GM21528 (cell line): ENCODE data around the gene CFAP92.

ENCODE experiments used
- ATAC-seq: cut with Tn5 transposase; IDR thresholded peaks from one replicate; pipeline ENCODE4 v1.9.1; 2021; ENCODE audit warnings: mild to moderate bottlenecking, moderate library complexity; ENCODE audit not compliant: unreplicated experiment, low FRiP score

CFAP92 gene

DNA sequence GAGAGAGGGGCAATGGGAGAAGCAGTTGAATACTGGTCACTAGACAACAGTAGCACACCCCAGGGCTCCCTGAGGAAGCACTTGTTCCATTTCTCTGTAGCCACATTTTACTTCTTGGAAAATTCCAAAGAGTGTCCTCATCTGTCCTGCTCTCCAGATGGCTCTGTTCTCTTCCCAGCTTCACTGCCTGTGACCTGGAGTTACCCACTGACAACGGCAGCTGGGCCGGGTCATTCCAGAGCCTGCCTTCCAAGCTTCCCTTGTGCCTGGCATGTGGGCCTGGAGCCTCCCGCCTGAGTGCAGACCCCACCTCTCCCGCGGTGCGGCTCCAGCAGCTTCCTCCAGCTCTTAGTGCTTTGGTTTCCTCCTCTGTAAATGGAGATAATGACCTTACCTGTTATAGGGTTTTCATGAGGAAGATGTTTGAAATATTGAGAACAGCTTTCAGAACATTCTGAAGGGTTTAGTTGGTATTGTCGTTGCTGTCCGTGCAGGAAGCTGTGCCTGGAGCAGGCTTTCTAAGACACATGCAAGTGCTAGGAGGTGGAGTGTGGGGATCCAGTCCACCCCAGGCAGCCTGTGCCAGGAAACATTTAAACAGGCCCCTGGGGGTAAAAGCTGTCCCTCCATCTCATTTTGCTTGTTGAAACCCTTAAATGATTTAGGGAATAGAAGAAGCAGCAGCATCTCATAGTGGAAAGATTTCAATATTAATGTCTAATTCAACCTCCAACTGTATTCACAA is 32.0 kb upstream of the CFAP92 start:
- ATAC-seq: no peak

DNA sequence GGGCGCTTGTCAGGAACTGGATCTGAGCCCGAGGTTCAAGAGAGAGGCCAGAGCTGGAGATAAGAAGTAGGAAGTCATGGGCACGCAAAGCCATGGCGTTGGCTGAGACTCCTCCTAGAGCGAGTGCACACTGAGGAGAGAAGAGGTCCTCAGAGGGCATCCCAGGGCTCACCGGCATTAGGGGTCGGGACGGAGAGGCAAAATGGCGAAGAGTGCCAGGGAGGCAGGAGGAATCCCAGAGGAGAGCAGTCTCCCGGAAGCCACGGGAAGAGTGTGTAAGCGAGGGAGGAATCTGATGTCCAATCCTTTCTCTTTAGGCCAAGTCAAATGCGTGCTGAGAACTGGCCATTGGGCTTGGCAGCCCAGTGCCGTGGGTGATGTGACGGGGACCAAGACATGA is 31.2 kb upstream of the CFAP92 start:
- no peak for ATAC-seq

DNA sequence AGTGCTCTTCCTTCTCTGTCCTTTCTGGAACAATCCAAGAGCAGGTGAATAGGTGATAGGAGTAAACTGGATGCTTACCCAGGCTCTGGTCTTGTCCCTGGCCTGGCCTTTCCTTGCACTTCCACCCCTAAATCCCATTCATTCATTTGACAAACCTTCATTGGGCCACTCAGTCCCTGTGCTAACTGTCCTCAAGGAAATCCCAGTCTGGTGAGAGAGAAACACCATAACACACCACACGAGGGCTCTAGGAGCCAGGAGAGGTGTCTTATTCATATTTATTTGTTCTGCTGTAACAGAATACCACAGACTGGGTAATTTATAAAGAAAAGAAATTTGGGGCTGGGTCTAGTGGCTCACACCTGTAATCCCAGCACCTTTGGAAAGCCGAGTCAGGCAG is 30.0 kb upstream of the CFAP92 start:
- no peak for ATAC-seq

DNA sequence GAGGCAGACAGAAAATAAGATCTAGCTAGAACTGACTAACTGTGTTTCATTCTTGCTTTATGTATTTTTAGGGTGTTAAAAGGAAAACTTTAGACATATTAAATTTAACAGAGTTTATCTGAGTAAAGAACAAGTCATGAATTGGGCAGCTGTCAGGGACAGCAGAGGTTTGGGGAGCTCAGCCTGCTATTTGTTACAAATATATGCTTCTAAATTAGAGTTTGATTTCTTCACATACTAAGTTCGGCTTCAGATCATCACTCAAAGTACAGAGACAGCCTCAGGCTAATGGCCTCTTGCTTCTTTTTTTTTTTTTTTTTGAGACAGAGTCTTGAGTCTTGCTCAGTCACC is 29.1 kb upstream of the CFAP92 start:
- ATAC-seq: no peak

DNA sequence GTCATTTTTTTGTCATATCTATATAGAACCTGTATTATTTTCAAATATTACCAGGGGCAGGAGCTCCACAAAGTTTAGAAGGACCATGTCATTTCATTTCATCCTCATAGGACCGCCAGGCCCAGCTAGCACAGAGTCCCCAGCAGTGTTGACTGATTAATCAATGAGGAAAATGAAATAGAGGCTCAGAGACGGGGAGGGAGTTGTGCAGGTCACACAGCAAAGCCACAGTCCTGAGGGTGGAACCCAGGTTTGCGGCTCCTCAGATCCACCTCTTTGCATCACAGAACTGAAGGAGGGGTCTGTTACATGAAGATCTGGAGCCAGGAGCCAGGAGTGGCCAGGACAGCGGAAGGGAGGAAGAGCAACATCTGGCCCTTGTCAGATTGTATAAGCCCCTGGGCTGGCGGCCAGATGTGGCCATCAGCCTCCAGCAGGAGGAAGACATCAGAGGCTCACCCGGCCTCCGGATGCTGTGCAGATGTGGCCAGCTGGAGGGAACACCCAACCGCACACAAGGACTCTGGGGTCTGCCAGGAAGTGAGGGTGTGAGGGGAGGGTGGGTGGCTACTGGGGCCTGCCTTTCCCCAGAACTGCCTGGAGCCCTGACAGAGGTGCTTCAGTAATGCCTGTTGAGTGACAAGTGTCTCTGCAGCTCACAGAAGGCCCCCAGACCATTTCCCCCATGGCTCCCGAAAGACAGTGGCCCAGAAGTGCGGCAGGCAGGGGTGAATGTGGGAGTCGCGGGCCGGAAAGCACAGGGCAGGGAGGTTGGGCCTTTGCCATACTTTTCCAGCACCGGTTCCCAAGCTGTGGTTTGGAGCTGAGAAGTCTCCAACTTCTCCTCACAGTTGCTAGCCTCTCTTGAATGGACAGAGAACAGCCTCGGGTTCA is 28.5 kb upstream of the CFAP92 start:
- no peak for ATAC-seq

DNA sequence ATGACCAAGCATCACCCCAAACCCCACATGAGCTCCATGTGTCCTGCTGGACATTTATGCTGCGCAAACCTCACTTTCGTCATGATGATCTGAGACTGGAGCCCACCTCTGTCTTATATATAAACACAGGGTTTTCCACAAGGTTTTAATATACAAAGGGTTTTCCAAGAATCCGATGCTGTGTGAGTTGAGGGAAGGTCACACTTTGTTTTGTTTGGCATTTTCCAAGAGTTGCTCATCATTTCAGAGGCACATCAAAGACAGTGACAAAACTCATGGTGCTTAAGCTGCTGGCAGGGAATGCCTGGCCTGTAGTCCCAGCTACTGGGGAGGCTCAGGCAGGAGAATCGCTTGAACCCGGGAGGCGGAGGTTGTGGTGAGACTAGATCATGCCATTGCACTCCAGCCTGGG is 27.3 kb upstream of the CFAP92 start:
- ATAC-seq: no peak

DNA sequence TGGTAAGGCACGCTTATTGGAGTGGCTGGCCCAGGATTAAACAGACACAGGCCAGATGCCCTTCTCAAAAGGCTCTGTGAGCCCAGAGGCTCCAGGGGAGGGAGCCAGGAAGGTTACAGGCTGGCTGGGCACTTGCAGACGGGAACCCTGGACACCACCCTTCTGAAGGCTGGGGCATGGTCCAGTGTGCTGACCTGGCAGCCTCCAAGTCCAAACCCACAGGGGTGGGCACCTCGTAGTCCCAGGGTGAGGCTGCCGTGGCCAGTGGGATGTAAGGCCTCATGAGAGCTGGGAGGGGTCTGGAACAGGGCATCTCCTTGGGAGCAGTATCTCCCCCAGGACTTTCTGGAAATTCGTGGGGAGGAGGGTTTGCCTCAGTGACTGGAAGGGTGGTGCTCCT is 26.8 kb upstream of the CFAP92 start:
- ATAC-seq: no peak

DNA sequence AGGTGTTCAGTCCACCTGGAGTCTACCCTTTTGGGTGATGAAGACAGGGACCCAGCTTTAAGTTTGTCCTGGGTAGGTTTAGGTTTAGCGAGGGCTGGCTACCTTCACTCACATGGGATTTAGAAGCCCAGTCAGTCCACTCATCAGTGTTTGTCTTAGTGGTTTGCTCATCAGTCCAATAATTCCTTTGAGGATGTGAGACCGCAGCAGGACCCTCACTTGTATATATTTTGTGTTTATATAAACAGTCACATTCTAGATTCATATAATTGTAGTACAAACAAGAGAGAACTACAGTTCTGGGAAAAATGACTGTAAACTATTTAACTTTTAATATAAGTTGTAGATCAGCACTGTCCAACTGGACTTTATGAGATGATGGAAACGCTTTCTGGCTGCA is 25.4 kb upstream of the CFAP92 start:
- no peak for ATAC-seq

DNA sequence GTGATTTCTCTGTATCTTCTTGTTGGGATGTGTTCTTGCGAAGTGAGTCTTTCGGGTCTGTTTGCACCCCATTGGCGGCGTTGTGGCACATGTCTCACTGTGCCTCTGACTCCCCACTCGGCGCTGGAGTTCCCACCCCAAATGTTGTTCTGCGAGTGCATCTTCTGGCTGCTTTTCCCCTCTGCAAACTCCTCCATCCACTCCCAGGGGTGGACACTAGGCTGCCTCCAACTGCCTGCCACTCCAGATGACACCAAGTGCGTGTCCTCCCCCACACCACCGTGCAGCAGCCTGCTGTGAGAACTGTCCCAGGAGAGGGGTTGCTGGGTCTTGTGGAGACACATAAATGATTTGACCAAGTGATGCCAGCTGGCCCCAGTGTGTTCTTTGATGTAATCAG is 24.9 kb upstream of the CFAP92 start:
- ATAC-seq: no peak

DNA sequence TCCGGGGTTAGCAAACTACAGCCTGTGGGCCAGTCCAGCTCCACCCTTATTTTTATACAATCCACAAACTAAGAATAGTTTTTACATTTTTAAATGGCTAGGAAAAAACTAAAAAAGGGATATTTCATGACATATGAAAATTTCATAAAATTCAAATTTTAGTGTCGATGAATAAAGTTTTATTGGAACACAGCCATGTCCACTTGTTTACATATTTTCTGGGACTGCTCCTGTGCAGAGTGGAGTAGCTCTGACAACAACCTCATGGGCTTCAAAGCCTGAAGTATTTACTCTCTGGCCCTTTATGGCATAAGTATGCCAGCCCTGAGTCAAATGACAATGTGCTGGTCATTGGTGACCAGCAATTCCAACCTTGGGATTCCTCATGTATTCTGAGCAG is 24.4 kb upstream of the CFAP92 start:
- no peak for ATAC-seq

DNA sequence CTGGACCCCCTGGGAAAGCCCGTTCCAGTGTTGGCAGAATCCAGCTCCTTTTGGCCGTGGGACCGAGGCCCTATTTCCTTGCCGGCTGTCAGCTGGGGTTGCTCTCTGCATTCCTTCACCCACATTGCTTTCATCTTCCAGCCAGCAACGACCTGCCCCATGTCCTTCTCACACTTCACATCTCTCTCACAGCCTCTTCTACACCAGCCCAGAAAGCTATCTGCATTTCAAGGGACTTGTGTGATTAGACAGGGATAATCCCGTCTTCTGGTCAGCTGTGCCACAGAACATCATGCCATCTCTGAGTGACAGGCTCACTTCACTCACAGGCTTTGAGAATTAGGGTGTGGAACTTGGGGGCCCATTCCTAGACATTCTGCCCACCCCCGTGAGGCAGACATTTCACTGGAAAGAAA is 23.6 kb upstream of the CFAP92 start:
- no peak for ATAC-seq

DNA sequence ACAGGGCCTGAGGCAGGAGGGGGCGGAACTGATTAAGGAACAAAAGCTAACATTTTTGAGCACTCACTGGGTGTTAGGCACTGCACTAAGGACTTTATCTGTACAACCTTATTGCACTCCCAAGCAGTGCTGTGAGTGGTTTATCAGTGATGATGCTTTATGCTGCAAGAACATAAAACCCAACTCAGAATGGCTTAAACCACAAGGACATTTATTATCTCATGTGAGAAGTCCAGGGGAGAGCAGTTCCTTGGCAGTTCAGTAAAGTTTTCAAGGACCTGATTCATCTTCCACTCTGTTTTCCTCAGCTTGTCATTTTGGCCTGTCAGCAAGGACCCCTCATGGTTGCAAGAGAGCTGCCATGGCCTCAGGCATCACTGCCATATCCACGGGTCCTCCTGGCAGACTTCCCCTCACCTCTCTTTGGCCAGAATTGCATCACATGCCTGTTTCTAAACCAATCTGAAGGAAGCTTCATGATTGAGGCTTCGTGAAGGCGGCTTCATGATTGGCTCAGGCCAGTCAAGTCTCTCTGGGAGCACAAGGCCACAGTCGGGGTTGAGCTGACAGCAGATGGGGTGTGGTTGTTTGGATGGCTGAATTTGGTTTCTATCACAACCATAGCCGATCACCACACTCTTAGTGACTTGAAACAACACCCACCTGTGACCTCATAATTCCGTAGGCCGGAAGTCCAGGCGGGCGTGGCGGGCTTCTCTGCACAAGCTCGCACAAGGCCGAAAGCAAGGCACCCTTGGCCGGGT is 23.0 kb upstream of the CFAP92 start:
- ATAC-seq: peak; percentile 65

DNA sequence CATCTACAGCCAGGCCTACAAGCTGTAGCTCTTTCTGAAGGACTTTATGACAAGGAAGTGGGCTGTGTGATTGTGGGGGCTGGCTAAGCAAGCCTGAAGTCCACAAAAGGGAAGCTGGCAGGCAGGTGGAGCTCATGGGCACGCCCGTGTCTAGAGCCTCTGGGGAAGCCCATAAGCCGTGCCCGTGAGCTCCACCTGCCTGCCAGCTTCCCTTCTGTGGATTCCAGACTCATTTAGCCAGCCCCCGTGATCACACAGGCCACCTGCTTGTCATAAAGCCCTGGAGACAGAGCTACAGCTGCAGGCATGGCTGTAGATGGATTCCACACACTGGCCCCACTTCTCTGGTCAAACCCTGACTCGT is 22.5 kb upstream of the CFAP92 start:
- no peak for ATAC-seq

DNA sequence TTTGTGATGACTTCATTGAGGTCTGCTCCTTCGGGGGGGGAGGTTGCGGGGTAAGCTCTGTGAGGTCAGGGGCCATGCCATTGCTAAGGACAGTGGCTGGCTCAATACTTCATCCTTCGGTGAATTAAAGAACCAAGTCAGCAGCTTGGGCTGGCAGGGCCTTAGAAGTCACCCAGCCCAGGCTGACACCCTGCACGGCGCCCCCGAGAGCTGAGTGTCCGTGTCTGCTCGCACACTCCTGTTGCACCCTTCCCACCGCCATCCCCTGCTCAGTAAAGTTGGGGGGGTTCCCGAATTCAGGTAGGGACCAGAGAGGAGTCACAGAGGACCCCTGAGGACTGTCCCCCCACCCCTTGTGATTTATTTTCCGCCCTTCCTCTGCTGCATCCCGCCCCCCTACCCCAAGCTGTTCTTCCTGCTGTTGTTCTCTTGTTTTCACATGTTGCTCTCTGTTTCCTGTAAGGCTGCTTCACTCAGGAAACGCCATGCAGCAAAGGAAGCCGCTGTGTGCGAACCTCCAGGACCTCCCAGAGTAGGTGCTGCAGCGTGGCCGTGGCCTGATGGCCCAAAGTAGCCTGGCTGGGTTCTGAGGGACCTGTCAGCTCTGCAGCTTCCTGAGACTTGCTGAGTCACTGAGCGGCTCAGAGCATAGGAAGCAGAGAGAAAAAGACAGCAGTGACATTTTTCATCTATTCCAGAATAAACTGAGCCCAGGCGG is 21.7 kb upstream of the CFAP92 start:
- ATAC-seq: no peak

DNA sequence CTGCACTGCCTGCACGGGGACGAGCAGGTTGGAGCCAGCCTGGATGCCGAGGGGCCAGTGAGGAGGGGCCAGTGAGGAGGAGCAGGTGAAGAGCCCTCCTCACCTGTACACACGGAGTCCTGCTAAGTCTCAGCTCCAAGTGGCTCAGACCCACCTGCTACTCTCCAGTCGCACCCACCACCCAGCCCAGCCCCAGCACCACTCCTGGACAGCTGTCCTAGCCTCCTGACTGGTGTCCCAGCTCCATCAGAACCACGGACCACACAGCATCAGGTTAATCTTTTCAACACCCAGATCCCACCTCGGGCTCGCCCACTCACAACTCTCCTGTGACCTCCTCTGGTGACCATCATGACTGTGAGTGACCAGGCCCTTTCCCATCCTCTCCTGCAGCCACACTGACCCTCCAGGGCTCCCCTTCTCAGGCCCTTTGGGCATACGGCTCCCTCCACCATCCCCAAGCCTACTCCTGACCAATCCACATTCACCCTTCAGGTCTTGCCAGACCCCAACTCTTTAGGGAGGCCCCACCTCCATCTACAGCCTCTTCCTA is 21.0 kb upstream of the CFAP92 start:
- no peak for ATAC-seq

DNA sequence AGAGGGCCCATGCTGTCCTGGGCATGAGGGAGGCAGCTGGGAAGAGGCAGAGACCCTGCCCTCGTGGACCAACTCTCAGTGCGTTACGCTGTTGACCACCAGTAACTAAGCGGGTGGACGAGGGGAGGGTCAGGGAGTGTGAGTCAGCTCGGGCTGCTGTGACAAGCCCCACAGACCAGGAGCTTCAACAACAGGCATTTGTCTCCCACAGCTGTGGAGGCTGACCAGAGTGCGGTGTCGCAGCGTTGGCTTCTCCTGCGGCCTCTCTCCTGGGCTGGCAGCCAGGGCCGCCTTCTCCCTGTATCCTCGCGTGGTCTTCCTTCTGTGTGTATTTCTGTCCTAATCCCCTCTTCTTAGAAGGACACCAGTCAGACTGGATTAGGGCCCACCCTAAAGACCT is 20.3 kb upstream of the CFAP92 start:
- no peak for ATAC-seq

DNA sequence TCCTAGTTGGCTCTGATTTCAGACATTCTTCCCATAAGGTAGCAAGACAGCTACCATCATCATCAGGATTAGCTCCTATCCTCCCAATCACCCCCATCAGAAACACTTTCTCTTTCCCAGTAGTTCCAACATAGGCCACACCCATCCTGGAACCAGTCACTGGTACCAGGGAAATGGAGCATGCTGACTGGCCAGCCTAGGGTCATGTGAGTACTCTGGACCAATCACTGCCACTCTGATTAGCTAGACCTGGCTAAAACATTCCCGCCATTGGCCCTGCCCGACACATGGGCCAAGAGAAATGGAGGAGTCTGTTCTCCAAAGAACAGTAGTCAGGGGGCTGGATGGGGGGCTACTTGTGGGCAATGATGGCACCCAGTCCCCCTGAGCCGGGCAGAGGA is 19.6 kb upstream of the CFAP92 start:
- ATAC-seq: no peak

DNA sequence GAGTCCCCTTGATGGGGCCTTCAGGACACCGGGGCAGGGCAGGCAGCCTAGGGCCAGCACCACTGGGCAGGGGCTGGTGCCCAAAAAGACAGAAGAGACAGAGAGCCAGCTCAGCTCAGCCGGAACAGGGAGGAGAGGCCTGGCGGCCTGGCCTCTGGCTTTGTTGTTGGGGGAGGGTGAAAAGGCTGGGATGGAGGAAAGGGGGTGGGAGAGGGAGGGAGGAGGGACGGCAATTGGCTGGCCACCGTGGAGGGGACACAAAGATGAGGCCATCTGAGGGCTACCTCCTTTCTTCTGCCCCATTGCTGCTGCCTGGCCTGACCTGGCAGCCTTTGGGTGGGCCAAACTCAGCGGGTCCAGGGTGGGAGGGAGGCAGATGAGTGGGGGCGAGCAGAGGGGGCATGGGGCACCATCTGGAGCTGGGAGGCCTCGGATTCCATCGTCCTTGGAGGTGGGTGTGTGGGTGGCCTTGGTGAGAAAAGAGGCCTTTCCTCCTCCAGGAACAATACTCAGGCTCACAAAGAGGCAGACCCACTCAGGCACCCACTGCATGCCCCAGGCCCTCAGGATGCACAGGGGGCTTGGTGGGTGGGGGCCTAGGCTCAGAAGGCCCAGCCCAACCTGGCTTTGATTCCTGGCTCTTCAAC is 16.6 kb upstream of the CFAP92 start:
- ATAC-seq: no peak

DNA sequence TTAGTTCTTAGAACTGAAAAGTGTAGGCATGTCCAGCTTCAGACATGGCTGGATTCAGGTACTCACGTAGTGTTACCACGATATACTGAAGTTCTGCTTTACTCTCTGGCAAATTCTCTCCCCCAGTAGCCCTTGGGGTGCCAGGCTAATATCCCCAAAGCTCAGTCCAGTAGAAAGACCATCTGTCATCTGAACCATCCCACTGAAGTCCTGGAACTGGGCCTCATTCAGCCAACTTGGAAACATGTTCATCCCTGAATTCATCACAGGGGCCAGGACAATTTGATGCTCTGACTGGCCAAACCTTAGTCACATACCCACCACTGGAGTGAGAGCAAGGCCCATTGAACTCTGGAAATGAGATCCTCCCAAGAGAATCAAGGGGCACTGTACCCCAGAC is 15.4 kb upstream of the CFAP92 start:
- no peak for ATAC-seq

DNA sequence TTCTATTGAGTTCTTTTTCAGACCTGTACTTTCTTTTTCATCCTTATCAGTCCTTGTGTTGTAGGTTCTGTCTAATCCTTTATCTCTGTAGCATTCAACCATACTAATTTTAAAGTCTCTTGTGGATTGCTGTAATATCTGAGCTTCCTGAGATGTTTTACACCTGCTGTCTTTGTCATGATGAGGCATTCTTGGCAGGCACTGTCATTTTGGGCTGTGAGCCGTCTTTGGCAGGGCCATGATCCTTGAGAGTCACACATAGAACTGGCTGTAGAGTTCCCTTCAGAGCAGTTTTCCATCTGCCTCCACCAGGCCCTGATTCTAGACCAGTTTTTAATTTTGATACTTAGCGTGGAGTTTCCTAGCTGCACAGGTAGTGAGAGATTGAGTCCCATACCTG is 13.9 kb upstream of the CFAP92 start:
- no peak for ATAC-seq
